HepG2 (cell line): ENCODE results near the gene KAT2A. TPM values are rescaled to one million over a fixed set of nuclear protein-coding genes. Genes with fewer than 3 reads are reported as not detected.

Experiments
- AKNA ChIP-seq: sonication (generic); formaldehyde crosslinking; IDR thresholded peaks from 2 replicates; pipeline ENCODE4 v1.4.0; 2020; ENCODE audit warnings: missing genetic modification reagents, borderline replicate concordance
- CREM ChIP-seq, 2 experiments: sonication (generic) in 1 of 2; formaldehyde crosslinking in 1 of 2; IDR thresholded peaks; 2 replicates each; pipeline versions ENCODE4 v1.4.0 to v1.6.1; 2016 to 2020; ENCODE audit warnings: antibody characterized with exemption in 1 of 2, mild to moderate bottlenecking in 1 of 2, missing genetic modification reagents in 1 of 2
- DBP ChIP-seq: sonication (generic); formaldehyde crosslinking; IDR thresholded peaks from 2 replicates; pipeline ENCODE4 v1.4.0; 2020; ENCODE audit warnings: missing genetic modification reagents; ENCODE audit errors: not compliant biosample characterization
- DNMT3B ChIP-seq: conservative IDR thresholded peaks from 2 replicates; pipeline ENCODE4 v1.6.1; 2016; ENCODE audit warnings: missing biosample characterization, control low read depth
- FOXJ3 ChIP-seq: sonication (generic); formaldehyde crosslinking; IDR thresholded peaks from 2 replicates; pipeline ENCODE4 v1.4.0; 2020; ENCODE audit warnings: missing genetic modification reagents, mild to moderate bottlenecking, borderline replicate concordance
- GPBP1L1 ChIP-seq: sonication (generic); formaldehyde crosslinking; IDR thresholded peaks from 2 replicates; pipeline ENCODE4 v1.5.0; 2020; ENCODE audit warnings: mild to moderate bottlenecking, missing genetic modification reagents
- HMG20A ChIP-seq: IDR thresholded peaks from 2 replicates; pipeline ENCODE4 v1.6.1; 2016; ENCODE audit warnings: borderline replicate concordance
- HOXD1 ChIP-seq: sonication (generic); formaldehyde crosslinking; IDR thresholded peaks from 2 replicates; pipeline ENCODE4 v1.5.0; 2020; ENCODE audit warnings: missing genetic modification reagents
- NFE2 ChIP-seq: sonication (generic); formaldehyde crosslinking; IDR thresholded peaks from 2 replicates; pipeline ENCODE4 v1.4.0; 2020; ENCODE audit warnings: missing genetic modification reagents
- RARG ChIP-seq: sonication (generic); formaldehyde crosslinking; IDR thresholded peaks from 2 replicates; pipeline ENCODE4 v1.4.0; 2020; ENCODE audit warnings: low read depth, mild to moderate bottlenecking, missing genetic modification reagents
- RCOR2 ChIP-seq: IDR thresholded peaks from 2 replicates; pipeline ENCODE4 v1.6.1; 2016; ENCODE audit warnings: missing biosample characterization, missing genetic modification reagents
- SIN3A ChIP-seq: IDR thresholded peaks from 2 replicates; pipeline ENCODE4 v1.6.1; 2011; ENCODE audit warnings: low read depth, mild to moderate bottlenecking, control low read depth, low read length, borderline replicate concordance
- SPEN ChIP-seq: sonication (generic); formaldehyde crosslinking; IDR thresholded peaks from 2 replicates; pipeline ENCODE4 v1.5.1; 2020; ENCODE audit warnings: low read depth, mild to moderate bottlenecking, missing genetic modification reagents
- ZBTB38 ChIP-seq: sonication (generic); formaldehyde crosslinking; IDR thresholded peaks from 2 replicates; pipeline ENCODE4 v1.5.1; 2020; ENCODE audit warnings: mild to moderate bottlenecking, missing genetic modification reagents
- ZNF138 ChIP-seq: sonication (generic); formaldehyde crosslinking; IDR thresholded peaks from 2 replicates; pipeline ENCODE4 v1.5.0; 2020; ENCODE audit warnings: mild to moderate bottlenecking, low read depth, missing genetic modification reagents
- ZNF33A ChIP-seq: sonication (generic); formaldehyde crosslinking; IDR thresholded peaks from 2 replicates; pipeline ENCODE4 v1.5.1; 2020; ENCODE audit warnings: missing genetic modification reagents, mild to moderate bottlenecking, moderate library complexity, borderline replicate concordance
- ZNF468 ChIP-seq: sonication (generic); formaldehyde crosslinking; IDR thresholded peaks from 2 replicates; pipeline ENCODE4 v1.8.0; 2022; ENCODE audit warnings: mild to moderate bottlenecking, moderate library complexity, missing genetic modification reagents
- ZNF672 ChIP-seq: sonication (generic); formaldehyde crosslinking; IDR thresholded peaks from 2 replicates; pipeline ENCODE4 v1.8.1; 2022; ENCODE audit warnings: missing genetic modification reagents
- ZNF766 ChIP-seq: sonication (generic); formaldehyde crosslinking; IDR thresholded peaks from 2 replicates; pipeline ENCODE4 v1.5.0; 2020; ENCODE audit warnings: missing genetic modification reagents, borderline replicate concordance
- ZNF841 ChIP-seq: sonication (generic); formaldehyde crosslinking; IDR thresholded peaks from 2 replicates; pipeline ENCODE4 v1.8.1; 2023; ENCODE audit warnings: missing genetic modification reagents, borderline replicate concordance
- polyA plus RNA-seq, 8 experiments: library from polyadenylated mRNA; depleted of rRNA in 3 of 8; stranded (reverse) in 7 of 8; unstranded in 1 of 8; fragments of >200 nt; fragmentation: Illumina TruSeq in 4 of 8; extraction: Trizol in 4 of 8; gene quantifications; 2 replicates each; pipeline versions ENCODE4 v1.2.1 to v1.2.3, GENCODE V29; 2011 to 2016; ENCODE audit warnings: low read depth in 4 of 8, missing spikeins in 1 of 8, mixed read lengths in 1 of 8; ENCODE audit not compliant: insufficient read depth in 1 of 8
- total RNA-seq, 5 experiments: library from RNA; depleted of rRNA; stranded (reverse); fragments of >200 nt; fragmentation: Illumina TruSeq; extraction: Trizol; gene quantifications; 2 replicates each; pipeline ENCODE4 v1.2.3, GENCODE V29; 2016; ENCODE audit warnings: low read depth in 1 of 5
- TF ChIP-seq, protein P1 (sequence below): sonication (generic); formaldehyde crosslinking; IDR thresholded peaks from 2 replicates; pipeline ENCODE4 v1.8.0; 2022; ENCODE audit warnings: missing genetic modification reagents, low read depth, mild to moderate bottlenecking, borderline replicate concordance

The KAT2A gene
- total and polyA plus RNA-seq, 2 of the 13 experiments (the other 11 are each of a cell fraction or from before 2014, with no cell fraction given), result 29.1 to 90.4 TPM

DNA sequence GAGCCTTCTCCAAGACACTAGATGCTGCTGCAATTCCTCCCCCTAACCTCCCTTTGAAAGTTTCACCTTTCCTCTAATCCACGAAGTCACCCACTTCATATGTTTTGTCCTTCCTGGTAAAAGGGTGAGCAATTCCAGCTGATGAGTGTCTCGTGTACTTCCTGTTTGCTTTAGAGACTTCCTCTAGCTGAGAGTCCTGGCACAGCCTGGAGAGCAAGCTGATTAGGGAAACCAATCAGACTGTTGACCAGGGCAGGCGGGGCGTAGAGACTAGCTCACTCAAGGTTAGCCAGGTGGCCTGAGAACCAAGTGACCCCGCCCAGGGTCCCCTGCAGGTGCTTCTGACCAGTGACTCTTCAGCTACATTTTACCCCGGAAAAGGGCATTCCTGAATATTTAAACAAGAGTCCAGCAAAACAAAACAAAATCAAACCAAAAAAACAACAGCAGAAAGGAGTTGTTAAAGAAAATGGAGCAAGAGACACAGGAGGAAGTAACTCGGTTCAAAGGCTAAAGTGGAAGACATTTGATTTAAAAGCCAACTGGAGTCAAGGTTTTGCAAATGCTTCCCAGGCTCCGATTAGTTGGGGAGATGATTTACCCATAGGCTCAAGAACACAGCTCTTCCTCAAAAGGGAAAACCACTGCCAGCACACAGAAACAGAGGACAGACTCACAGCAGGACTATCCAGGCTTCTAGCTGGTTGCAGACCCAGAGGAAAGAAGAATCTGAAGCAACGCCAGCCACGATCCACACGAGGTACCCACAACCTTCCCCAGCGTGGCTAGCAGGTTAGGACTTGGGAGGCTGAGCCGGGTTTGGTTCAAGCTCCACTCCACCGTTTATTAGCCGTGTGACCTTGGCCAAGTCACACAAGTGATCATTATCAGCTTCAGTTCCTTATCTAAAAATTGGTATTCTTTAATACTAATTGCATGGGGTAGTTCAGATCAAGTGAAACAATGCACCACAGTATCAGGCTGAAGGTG is 14.8 kb upstream of the KAT2A start (continued):
- TF ChIP-seq RCOR2 (CRISPR knock-in tag) (peak; percentile 41; the same call in 1 of the 2 replicates), FOXJ3 (CRISPR knock-in tag) (no peak), ZNF468 (no peak), GPBP1L1 (no peak), HOXD1 (no peak), SIN3A (peak; percentile 68; the same call in 1 of the 2 replicates), SPEN (peak; percentile 82; the same call in 1 of the 2 replicates), ZNF841 (CRISPR knock-in tag) (no peak), AKNA (CRISPR knock-in tag) (no peak), HMG20A (peak; percentile 45; the same call in 1 of the 2 replicates), CREM (IDR thresholded peaks at IDR 0.05) (peak; percentile 47), CREM (CRISPR knock-in tag; IDR thresholded peaks at IDR 0.05) (no peak), ZNF672 (no peak), ZNF33A (CRISPR knock-in tag) (no peak), DNMT3B (CRISPR knock-in tag) (no peak), RARG (CRISPR knock-in tag) (no peak), DBP (no peak), NFE2 (no peak), ZNF138 (CRISPR knock-in tag) (no peak), ZBTB38 (CRISPR knock-in tag) (peak; percentile 45; the same call in 1 of the 2 replicates), ZNF766 (CRISPR knock-in tag) (no peak)
- TF ChIP-seq, protein P1, sequence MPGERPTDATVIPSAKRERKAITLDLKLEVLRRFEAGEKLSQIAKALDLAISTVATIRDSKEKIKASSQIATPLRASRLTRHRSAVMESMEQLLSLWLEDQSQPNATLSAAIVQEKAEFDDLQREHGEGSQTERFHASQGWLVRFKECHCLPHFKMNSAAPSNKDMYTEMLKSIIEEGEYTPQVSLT (CRISPR knock-in tag), result no peak
